Nephron progenitor cell (in vitro differentiated cells): ENCODE measurements around the gene DESI1.

Experiments
- DNase-seq: peaks from one replicate; pipeline ENCODE4 v3.0.0; 2021
- H3K27ac Mint-ChIP-seq: 2 replicates; pipeline ENCODE4 v1.8.0; 2021; ENCODE audit warnings: mild to moderate bottlenecking, moderate library complexity, mixed read lengths
- H3K27me3 Mint-ChIP-seq: 2 replicates; pipeline ENCODE4 v1.8.0; 2021; ENCODE audit warnings: mild to moderate bottlenecking, low read depth, mixed read lengths; ENCODE audit not compliant: poor library complexity
- H3K36me3 Mint-ChIP-seq: 2 replicates; pipeline ENCODE4 v1.8.0; 2021; ENCODE audit warnings: low read depth, mixed read lengths
- H3K4me1 Mint-ChIP-seq: 2 replicates; pipeline ENCODE4 v1.8.0; 2021; ENCODE audit warnings: mixed read lengths
- H3K4me3 Mint-ChIP-seq: 2 replicates; pipeline ENCODE4 v1.8.0; 2021; ENCODE audit warnings: mild to moderate bottlenecking, moderate library complexity, mixed read lengths
- H3K9me3 Mint-ChIP-seq: 2 replicates; pipeline ENCODE4 v1.8.0; 2021; ENCODE audit warnings: mild to moderate bottlenecking, moderate library complexity, mixed read lengths
- CTCF ChIP-seq: fragments of 200-600 bp; sonication (generic); IDR thresholded peaks from 2 replicates; pipeline ENCODE4 v1.5.0; 2021; ENCODE audit warnings: antibody characterized with exemption

The DESI1 gene

DNA sequence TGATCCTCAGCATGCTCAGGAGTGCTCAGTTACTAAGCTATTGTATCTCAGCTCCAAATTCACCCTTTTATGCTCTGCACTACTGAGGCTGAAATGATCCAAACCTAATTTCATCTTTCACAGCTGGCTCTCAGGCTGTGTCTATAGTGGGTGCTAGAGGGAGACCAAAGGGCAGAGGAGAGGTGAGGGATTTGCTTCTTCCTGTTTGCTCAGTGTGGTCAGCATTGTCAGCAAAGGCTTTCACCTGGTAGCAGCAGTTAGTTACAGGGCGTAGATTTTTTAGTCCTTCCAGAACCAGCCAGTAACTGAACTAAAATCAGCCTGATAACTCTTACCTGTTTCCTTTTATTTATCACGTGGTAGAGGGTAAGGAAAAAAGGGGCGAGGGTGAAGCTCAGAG, 33.5 kb upstream of the DESI1 start:
- no peak for TF ChIP-seq CTCF

GRCh38 chr22:41650821-41651220, 30.0 kb upstream of the DESI1 start:
- Mint-ChIP-seq H3K36me3 (peaks cover 81% of the 10 kb centered on the region), H3K4me1 (no peaks in the 10 kb centered on the region), H3K9me3 (no peaks in the 10 kb centered on the region), H3K27ac (no peak overlapping the region), H3K4me3 (no peak overlapping the region), H3K27me3 (no peaks in the 10 kb centered on the region)
- TF ChIP-seq CTCF = no peak
- no peak for DNase-seq

More for the DNA sequence above, 33.5 kb upstream of the DESI1 start:
- no peak for DNase-seq
- Mint-ChIP-seq H3K36me3 (peaks cover 84% of the 10 kb centered on the region), H3K4me1 (no peaks in the 10 kb centered on the region), H3K9me3 (no peaks in the 10 kb centered on the region), H3K4me3 (no peak overlapping the region), H3K27me3 (no peaks in the 10 kb centered on the region), H3K27ac (peak overlapping the region; percentile 48)

GRCh38 chr22:41650229-41650628, 29.4 kb upstream of the DESI1 start:
- Mint-ChIP-seq H3K4me3 (no peak overlapping the region), H3K27ac (no peak overlapping the region), H3K36me3 (peaks cover 83% of the 10 kb centered on the region), H3K4me1 (no peaks in the 10 kb centered on the region), H3K9me3 (no peaks in the 10 kb centered on the region), H3K27me3 (no peaks in the 10 kb centered on the region)
- DNase-seq = no peak
- TF ChIP-seq CTCF = no peak

DNA sequence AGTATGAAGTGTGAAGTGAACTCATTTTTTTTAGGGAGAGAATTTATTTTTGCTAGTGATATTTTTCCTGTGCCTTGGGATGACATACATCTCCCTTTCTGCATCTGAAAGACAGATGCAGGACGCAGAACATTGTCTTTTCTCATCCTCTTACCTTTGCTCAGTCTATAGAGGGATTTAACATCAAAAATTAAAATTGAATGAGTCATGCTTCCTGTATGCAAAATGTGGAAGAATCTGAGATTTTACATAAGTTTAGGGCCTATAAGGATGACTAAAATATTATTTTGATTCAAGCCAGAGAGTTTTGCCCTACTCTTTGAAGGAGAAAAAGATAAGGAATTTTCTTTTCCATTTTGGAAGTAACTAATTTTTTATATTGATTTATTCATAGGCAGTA, 27.6 kb upstream of the DESI1 start:
- Mint-ChIP-seq H3K9me3 (no peaks in the 10 kb centered on the region), H3K4me3 (no peak overlapping the region), H3K27ac (no peak overlapping the region), H3K36me3 (peaks cover 76% of the 10 kb centered on the region), H3K27me3 (no peaks in the 10 kb centered on the region), H3K4me1 (no peaks in the 10 kb centered on the region)
- DNase-seq = no peak
- no peak for TF ChIP-seq CTCF

- H3K36me3 Mint-ChIP-seq = peaks cover 73% of the 10 kb centered on the region
- H3K4me3 Mint-ChIP-seq = no peak overlapping the region
- no peaks in the 10 kb centered on the region for H3K27me3 Mint-ChIP-seq
- H3K27ac Mint-ChIP-seq = no peak overlapping the region
- H3K9me3 Mint-ChIP-seq = no peaks in the 10 kb centered on the region
- no peak for DNase-seq
- TF ChIP-seq CTCF = no peak
- no peaks in the 10 kb centered on the region for H3K4me1 Mint-ChIP-seq
These were observed 26.9 kb upstream of the DESI1 start for GRCh38 chr22:41647771-41648170.

DNA sequence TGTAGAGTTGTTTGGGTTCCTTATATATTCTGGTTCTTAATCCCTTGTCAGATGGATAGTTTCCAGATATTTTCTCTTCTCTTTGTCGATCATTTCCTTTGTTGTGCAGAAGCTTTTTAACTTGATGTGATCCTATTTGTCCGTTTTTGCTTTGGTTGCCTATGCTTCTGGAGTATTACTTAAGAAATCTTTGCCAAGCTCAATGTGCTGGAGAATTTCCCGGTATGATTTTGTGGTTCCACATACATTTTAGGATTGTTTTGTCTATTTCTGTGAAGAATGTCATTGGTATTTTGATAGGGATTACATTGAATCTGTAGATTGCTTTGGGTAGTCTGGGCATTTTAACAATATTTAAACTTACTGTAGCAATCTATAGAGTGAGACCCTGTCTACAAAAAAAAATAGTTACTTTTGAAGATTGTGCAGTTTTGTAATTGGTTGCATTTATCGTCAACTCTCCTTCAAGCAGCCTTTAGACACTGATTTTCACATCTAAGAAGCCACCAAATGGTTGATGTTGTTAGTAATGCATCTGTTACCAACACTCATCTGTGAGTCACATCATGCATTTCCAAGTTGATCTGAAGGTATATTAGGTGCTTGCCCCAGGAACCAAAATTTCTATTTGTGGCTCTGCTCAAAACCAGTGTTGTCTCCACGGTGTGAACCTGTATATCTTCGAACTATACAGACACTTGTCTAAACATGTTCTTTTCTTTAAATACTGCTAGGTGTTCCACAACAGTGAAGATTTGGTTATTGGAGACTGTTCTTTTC, 21.7 kb upstream of the DESI1 start:
- Mint-ChIP-seq H3K27ac (no peak overlapping the region), H3K9me3 (no peaks in the 10 kb centered on the region), H3K4me3 (no peak overlapping the region), H3K36me3 (peaks cover 77% of the 10 kb centered on the region), H3K27me3 (no peaks in the 10 kb centered on the region), H3K4me1 (no peaks in the 10 kb centered on the region)
- no peak for DNase-seq
- TF ChIP-seq CTCF = no peak
